Panc1 (cell line): ENCODE results near the gene TPRX1.

Experiments
- CTCF ChIP-seq: fragments of 450-650 bp; IDR thresholded peaks from 2 replicates; pipeline ENCODE4 v1.5.1; 2017; ENCODE audit warnings: mild to moderate bottlenecking
- REST ChIP-seq, 2 experiments: IDR thresholded peaks; 2 replicates each; pipeline ENCODE4 v1.6.1; 2011 to 2012; ENCODE audit warnings: low read depth in 2 of 2, control low read depth in 1 of 2, low read length in 1 of 2, mild to moderate bottlenecking in 1 of 2, moderate library complexity in 1 of 2; ENCODE audit not compliant: insufficient read depth in 1 of 2
- SIN3A ChIP-seq: IDR thresholded peaks from 2 replicates; pipeline ENCODE4 v1.6.1; 2012; ENCODE audit warnings: low read depth, mild to moderate bottlenecking, low read length, moderate library complexity, borderline replicate concordance; ENCODE audit not compliant: insufficient read depth
- TCF7L2 ChIP-seq: IDR thresholded peaks from 2 replicates; pipeline ENCODE4 v1.6.1; 2011; ENCODE audit warnings: mild to moderate bottlenecking, low read depth, low read length, inconsistent platforms

GRCh38 chr19:47779524-47780214 is 24.7 kb downstream of the TPRX1 start:
- TF ChIP-seq CTCF (no peak), SIN3A (no peak), TCF7L2 (no peak), REST (IDR thresholded peaks at IDR 0.05; ENCODE audit: insufficient read depth in 1 of 2, low read depth in 2 of 2, low read length in 1 of 2) (no peak)
